SK-N-SH (cell line): ENCODE measurements around the gene LEKR1. TPM values are rescaled to one million over a fixed set of nuclear protein-coding genes. Genes with fewer than 3 reads are reported as not detected.

Experiments used
- CTCF ChIA-PET: fragments of 300-600, 350-600 bp; formaldehyde crosslinking; extraction: SDS; loops from one replicate; lab custom pipeline; 2021; lab: Yijun Ruan, JAX
- POLR2A ChIA-PET: fragments of 350-600 bp; sonication (Branson Sonifier 250); formaldehyde crosslinking; extraction: SDS; loops from one replicate; lab custom pipeline; 2020; ENCODE audit warnings: antibody characterized with exemption, inconsistent platforms; lab: Yijun Ruan, JAX
- DNase-seq: peaks from one replicate; pipeline ENCODE4 v3.0.0; 2012
- H2AFZ ChIP-seq: fragments of 200-600 bp; sonication (generic); 2 replicates; pipeline ENCODE4 v1.8.1; 2016; ENCODE audit warnings: antibody characterized with exemption, mild to moderate bottlenecking, low read depth
- H3F3A ChIP-seq: fragments of 200-600 bp; sonication (generic); replicated peaks from 2 replicates; pipeline ENCODE3; 2016; ENCODE audit warnings: antibody characterized with exemption, mild to moderate bottlenecking; ENCODE audit not compliant: insufficient read depth
- H3K27ac ChIP-seq, 2 experiments: fragments of 200-500 bp in 1 of 2; fragments of 200-600 bp in 1 of 2; sonication (Bioruptor generic) in 1 of 2; sonication (generic), shearing (Covaris generic) in 1 of 2; 2 replicates each; pipeline versions ENCODE4 v1.5.1 to v1.6.1; 2014 to 2016; ENCODE audit warnings: low read depth in 2 of 2, inconsistent platforms in 1 of 2, low read length in 1 of 2, mild to moderate bottlenecking in 1 of 2, mixed read lengths in 1 of 2
- H3K27me3 ChIP-seq: fragments of 200-600 bp; sonication (generic), shearing (Covaris generic); 2 replicates; pipeline ENCODE4 v1.6.1; 2016; ENCODE audit warnings: mixed run types; ENCODE audit not compliant: insufficient read depth
- H3K36me3 ChIP-seq, 2 experiments: fragments of 200-500 bp in 1 of 2; fragments of 200-600 bp in 1 of 2; sonication (Bioruptor generic) in 1 of 2; sonication (generic) in 1 of 2; replicated peaks in 1 of 2; 2 replicates each; pipeline versions ENCODE3 to v1.5.1; 2014 to 2016; ENCODE audit warnings: low read length in 1 of 2, mild to moderate bottlenecking in 1 of 2; ENCODE audit not compliant: insufficient read depth in 2 of 2, control insufficient read depth in 1 of 2
- H3K4me1 ChIP-seq, 2 experiments: fragments of 200-500 bp in 1 of 2; fragments of 200-600 bp in 1 of 2; sonication (Bioruptor generic) in 1 of 2; sonication (generic), shearing (Covaris generic) in 1 of 2; 2 replicates each; pipeline versions ENCODE4 v1.5.1 to v1.6.1; 2014 to 2016; ENCODE audit warnings: low read depth in 1 of 2, low read length in 1 of 2, mixed run types in 1 of 2; ENCODE audit not compliant: insufficient read depth in 2 of 2, control insufficient read depth in 1 of 2
- H3K4me2 ChIP-seq: fragments of 200-600 bp; sonication (generic), shearing (Covaris generic); 2 replicates; pipeline ENCODE4 v1.6.1; 2017; ENCODE audit warnings: mixed run types
- H3K4me3 ChIP-seq, 2 experiments: fragments of 200-500 bp in 1 of 2; fragments of 200-600 bp in 1 of 2; sonication (Bioruptor generic) in 1 of 2; sonication (generic), shearing (Covaris generic) in 1 of 2; 2 replicates each; pipeline versions ENCODE4 v1.5.1 to v1.8.1; 2014 to 2016; ENCODE audit warnings: low read depth in 2 of 2, inconsistent platforms in 1 of 2, low read length in 1 of 2, mild to moderate bottlenecking in 1 of 2, mixed read lengths in 1 of 2, moderate library complexity in 1 of 2
- H3K79me2 ChIP-seq: fragments of 200-600 bp; sonication (generic); 2 replicates; pipeline ENCODE4 v1.8.1; 2017; ENCODE audit warnings: mild to moderate bottlenecking; ENCODE audit not compliant: insufficient read depth
- H3K9ac ChIP-seq: fragments of 200-600 bp; sonication (generic); 2 replicates; pipeline ENCODE4 v1.6.1; 2017; ENCODE audit warnings: mixed run types
- H3K9me2 ChIP-seq: fragments of 200-600 bp; sonication (generic); 2 replicates; pipeline ENCODE4 v1.6.1; 2017; ENCODE audit warnings: mixed run types
- H3K9me3 ChIP-seq: fragments of 200-600 bp; sonication (generic); 2 replicates; pipeline ENCODE4 v1.6.1; 2017; ENCODE audit warnings: mixed run types, mild to moderate bottlenecking, moderate library complexity
- H4K20me1 ChIP-seq: fragments of 200-600 bp; sonication (generic); 2 replicates; pipeline ENCODE4 v1.6.1; 2017; ENCODE audit warnings: mild to moderate bottlenecking, mixed run types; ENCODE audit not compliant: insufficient read depth
- ELF1 ChIP-seq: IDR thresholded peaks from 2 replicates; pipeline ENCODE4 v1.4.0; 2012
- FOSL2 ChIP-seq: IDR thresholded peaks from 2 replicates; pipeline ENCODE4 v1.4.0; 2012; ENCODE audit warnings: low read depth, mild to moderate bottlenecking, moderate library complexity, borderline replicate concordance
- JUND ChIP-seq: IDR thresholded peaks from 2 replicates; pipeline ENCODE4 v1.4.0; 2012
- MEF2A ChIP-seq: IDR thresholded peaks from 2 replicates; pipeline ENCODE4 v1.4.0; 2012; ENCODE audit warnings: low read depth, borderline replicate concordance
- NRF1 ChIP-seq: IDR thresholded peaks from 2 replicates; pipeline ENCODE4 v1.6.1; 2012; ENCODE audit warnings: low read depth, mild to moderate bottlenecking, low read length
- RXRA ChIP-seq: IDR thresholded peaks from 2 replicates; pipeline ENCODE4 v1.4.0; 2012; ENCODE audit warnings: low read depth, mild to moderate bottlenecking, borderline replicate concordance
- SIN3A ChIP-seq: IDR thresholded peaks from 2 replicates; pipeline ENCODE4 v1.6.1; 2012; ENCODE audit warnings: low read depth, mild to moderate bottlenecking, low read length, moderate library complexity, borderline replicate concordance
- SMC3 ChIP-seq: IDR thresholded peaks from 2 replicates; pipeline ENCODE4 v1.6.1; 2012; ENCODE audit warnings: low read depth, low read length, improper control_type of control experiment
- TCF12 ChIP-seq: IDR thresholded peaks from 2 replicates; pipeline ENCODE4 v1.4.0; 2012
- WGBS: methylation state at CpG from one replicate; pipeline ENCODE4 v1.1.6; 2017; ENCODE audit warnings: low lambda C conversion rate; 5-methylcytosine and 5-hydroxymethylcytosine counted together
- polyA plus RNA-seq, 3 experiments: library from polyadenylated mRNA; depleted of rRNA; stranded (reverse); fragments of >200 nt; gene quantifications; 2 replicates each; pipeline ENCODE4 v1.2.3, GENCODE V29; 2012
- TF ChIP-seq, protein P1 (sequence below): fragments of 150-350 bp; IDR thresholded peaks from 2 replicates; pipeline ENCODE4 v1.6.1; 2017; ENCODE audit warnings: antibody characterized with exemption, low read length, low read depth, borderline replicate concordance
- TF ChIP-seq, protein P2 (sequence below): IDR thresholded peaks from 2 replicates; pipeline ENCODE4 v1.4.0; 2012; ENCODE audit warnings: low read depth, borderline replicate concordance
- TF ChIP-seq, protein P3 (sequence below): IDR thresholded peaks from 2 replicates; pipeline ENCODE4 v1.4.0; 2012; ENCODE audit warnings: low read depth, borderline replicate concordance
- TF ChIP-seq, protein P4 (sequence below): fragments of 200-600 bp; sonication (generic); IDR thresholded peaks from 2 replicates; pipeline ENCODE4 v1.6.1; 2017; ENCODE audit warnings: antibody characterized with exemption, mild to moderate bottlenecking, moderate library complexity
- TF ChIP-seq, protein P5 (sequence below): IDR thresholded peaks from 2 replicates; pipeline ENCODE4; 2012
- TF ChIP-seq, protein P6 (sequence below): IDR thresholded peaks from 2 replicates; pipeline ENCODE4 v1.6.1; 2012; ENCODE audit warnings: mild to moderate bottlenecking, low read depth, low read length, moderate library complexity

The LEKR1 gene
- polyA plus RNA-seq, 1 of the 3 experiments (the other 2 are of a cell fraction): 0.30 TPM

DNA sequence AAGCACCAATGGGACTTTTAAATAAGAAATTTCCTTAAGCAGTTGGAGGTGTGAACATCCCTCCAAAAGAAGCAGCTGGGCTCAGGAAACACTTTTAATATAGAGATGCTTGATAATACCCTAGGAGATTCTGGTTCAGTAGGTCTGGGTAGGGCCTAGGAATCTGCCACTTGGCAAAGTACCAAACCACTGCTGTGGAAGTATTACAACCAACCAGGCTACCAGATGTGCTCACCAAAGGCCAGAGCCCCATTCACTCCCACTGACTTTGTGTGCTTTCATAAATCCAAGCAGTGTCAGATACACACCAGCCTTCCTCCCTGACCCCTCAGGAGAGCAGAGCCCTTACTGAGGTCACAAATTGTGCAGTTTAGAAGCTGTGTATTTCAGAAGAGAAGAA is 171.2 kb downstream of the LEKR1 start:
- no peak overlapping the region for H3K9ac ChIP-seq
- H3F3A ChIP-seq: no peaks in the 10 kb centered on the region
- no peaks in the 10 kb centered on the region for H3K79me2 ChIP-seq
- no peak overlapping the region for H3K27ac ChIP-seq
- no peak overlapping the region for H3K4me2 ChIP-seq
- TF ChIP-seq MEF2A (no peak), SIN3A (no peak), RXRA (no peak), SMC3 (no peak), JUND (no peak), NRF1 (no peak)
- TF ChIP-seq, protein P1, sequence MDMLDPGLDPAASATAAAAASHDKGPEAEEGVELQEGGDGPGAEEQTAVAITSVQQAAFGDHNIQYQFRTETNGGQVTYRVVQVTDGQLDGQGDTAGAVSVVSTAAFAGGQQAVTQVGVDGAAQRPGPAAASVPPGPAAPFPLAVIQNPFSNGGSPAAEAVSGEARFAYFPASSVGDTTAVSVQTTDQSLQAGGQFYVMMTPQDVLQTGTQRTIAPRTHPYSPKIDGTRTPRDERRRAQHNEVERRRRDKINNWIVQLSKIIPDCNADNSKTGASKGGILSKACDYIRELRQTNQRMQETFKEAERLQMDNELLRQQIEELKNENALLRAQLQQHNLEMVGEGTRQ: no peak
- TF ChIP-seq, protein P2, sequence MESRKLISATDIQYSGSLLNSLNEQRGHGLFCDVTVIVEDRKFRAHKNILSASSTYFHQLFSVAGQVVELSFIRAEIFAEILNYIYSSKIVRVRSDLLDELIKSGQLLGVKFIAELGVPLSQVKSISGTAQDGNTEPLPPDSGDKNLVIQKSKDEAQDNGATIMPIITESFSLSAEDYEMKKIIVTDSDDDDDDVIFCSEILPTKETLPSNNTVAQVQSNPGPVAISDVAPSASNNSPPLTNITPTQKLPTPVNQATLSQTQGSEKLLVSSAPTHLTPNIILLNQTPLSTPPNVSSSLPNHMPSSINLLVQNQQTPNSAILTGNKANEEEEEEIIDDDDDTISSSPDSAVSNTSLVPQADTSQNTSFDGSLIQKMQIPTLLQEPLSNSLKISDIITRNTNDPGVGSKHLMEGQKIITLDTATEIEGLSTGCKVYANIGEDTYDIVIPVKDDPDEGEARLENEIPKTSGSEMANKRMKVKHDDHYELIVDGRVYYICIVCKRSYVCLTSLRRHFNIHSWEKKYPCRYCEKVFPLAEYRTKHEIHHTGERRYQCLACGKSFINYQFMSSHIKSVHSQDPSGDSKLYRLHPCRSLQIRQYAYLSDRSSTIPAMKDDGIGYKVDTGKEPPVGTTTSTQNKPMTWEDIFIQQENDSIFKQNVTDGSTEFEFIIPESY: no peak
- H3K4me3 ChIP-seq: no peak overlapping the region
- CTCF ChIA-PET: interaction anchor here (0.6 kb wide), 1 partner anchor 41 kb away, joined by 3 read pairs; no protein-coding TSS in a partner anchor
- no peaks in the 10 kb centered on the region for H3K36me3 ChIP-seq
- no peaks in the 10 kb centered on the region for H3K27me3 ChIP-seq
- no peak for DNase-seq
- no peaks in the 10 kb centered on the region for H4K20me1 ChIP-seq
- H3K9me3 ChIP-seq: no peaks in the 10 kb centered on the region
- no peaks in the 10 kb centered on the region for H3K9me2 ChIP-seq
- POLR2A ChIA-PET: no interaction called here
- no peak overlapping the region for H2AFZ ChIP-seq
- H3K4me1 ChIP-seq: peaks cover 0 to 5% of the 10 kb centered on the region in 2 experiments; a peak in 2 of 4 replicates

DNA sequence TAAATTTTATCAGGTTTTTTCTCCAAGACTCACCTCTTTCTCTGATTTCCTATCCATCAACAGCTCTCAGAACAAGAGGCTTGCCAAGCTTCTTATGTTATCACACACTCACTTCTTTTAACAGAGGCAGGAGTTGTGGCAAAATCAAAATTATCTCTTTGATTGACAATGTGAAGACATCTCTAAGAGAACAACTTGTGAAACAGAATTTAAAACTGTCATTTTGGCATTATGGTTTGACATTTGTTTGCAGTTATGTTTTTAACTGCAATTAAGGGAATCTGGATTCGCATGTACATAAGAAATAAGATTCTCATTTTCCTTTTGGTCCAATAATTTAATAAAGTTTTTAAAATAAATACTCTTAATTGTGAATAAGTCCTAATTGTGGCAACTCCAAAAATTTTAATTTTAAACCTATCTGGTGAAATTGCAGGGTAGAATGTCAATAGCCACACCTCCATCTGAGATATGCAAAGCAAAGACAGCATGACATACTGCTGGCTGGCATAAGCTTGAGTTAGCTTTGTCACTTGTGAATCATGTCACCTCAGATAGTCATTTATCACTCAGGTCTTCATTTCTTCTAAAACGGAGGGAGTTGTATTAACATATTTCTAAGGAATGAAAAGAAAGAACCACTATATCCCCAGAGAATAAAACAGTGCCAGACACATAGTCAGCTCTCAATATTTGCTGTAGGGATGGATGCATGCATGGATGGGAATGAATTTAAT is 175.2 kb downstream of the LEKR1 start:
- H3K4me3 ChIP-seq: no peak overlapping the region
- no peaks in the 10 kb centered on the region for H3F3A ChIP-seq
- H3K9me3 ChIP-seq: no peaks in the 10 kb centered on the region
- ChIA-PET CTCF (no interaction called here), POLR2A (no interaction called here)
- H3K27ac ChIP-seq: no peak overlapping the region
- no peak overlapping the region for H3K4me2 ChIP-seq
- no peaks in the 10 kb centered on the region for H3K9me2 ChIP-seq
- H2AFZ ChIP-seq: no peak overlapping the region
- no peak overlapping the region for H3K9ac ChIP-seq
- WGBS: 49% methylated on average over 2 of the region's 2 CpGs
- no peak for DNase-seq
- no peaks in the 10 kb centered on the region for H3K79me2 ChIP-seq
- no peaks in the 10 kb centered on the region for H4K20me1 ChIP-seq
- no peaks in the 10 kb centered on the region for H3K27me3 ChIP-seq
- H3K36me3 ChIP-seq: no peaks in the 10 kb centered on the region
- no peaks in the 10 kb centered on the region for H3K4me1 ChIP-seq
- TF ChIP-seq, protein P1: no peak
- TF ChIP-seq, protein P3, sequence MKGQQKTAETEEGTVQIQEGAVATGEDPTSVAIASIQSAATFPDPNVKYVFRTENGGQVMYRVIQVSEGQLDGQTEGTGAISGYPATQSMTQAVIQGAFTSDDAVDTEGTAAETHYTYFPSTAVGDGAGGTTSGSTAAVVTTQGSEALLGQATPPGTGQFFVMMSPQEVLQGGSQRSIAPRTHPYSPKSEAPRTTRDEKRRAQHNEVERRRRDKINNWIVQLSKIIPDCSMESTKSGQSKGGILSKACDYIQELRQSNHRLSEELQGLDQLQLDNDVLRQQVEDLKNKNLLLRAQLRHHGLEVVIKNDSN: no peak
- TF ChIP-seq ELF1 (no peak), TCF12 (no peak), FOSL2 (no peak)
- TF ChIP-seq, protein P4, sequence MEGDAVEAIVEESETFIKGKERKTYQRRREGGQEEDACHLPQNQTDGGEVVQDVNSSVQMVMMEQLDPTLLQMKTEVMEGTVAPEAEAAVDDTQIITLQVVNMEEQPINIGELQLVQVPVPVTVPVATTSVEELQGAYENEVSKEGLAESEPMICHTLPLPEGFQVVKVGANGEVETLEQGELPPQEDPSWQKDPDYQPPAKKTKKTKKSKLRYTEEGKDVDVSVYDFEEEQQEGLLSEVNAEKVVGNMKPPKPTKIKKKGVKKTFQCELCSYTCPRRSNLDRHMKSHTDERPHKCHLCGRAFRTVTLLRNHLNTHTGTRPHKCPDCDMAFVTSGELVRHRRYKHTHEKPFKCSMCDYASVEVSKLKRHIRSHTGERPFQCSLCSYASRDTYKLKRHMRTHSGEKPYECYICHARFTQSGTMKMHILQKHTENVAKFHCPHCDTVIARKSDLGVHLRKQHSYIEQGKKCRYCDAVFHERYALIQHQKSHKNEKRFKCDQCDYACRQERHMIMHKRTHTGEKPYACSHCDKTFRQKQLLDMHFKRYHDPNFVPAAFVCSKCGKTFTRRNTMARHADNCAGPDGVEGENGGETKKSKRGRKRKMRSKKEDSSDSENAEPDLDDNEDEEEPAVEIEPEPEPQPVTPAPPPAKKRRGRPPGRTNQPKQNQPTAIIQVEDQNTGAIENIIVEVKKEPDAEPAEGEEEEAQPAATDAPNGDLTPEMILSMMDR: no peak
- TF ChIP-seq, protein P5, sequence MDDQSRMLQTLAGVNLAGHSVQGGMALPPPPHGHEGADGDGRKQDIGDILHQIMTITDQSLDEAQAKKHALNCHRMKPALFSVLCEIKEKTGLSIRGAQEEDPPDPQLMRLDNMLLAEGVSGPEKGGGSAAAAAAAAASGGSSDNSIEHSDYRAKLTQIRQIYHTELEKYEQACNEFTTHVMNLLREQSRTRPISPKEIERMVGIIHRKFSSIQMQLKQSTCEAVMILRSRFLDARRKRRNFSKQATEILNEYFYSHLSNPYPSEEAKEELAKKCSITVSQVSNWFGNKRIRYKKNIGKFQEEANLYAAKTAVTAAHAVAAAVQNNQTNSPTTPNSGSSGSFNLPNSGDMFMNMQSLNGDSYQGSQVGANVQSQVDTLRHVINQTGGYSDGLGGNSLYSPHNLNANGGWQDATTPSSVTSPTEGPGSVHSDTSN: no peak
- TF ChIP-seq, protein P6, sequence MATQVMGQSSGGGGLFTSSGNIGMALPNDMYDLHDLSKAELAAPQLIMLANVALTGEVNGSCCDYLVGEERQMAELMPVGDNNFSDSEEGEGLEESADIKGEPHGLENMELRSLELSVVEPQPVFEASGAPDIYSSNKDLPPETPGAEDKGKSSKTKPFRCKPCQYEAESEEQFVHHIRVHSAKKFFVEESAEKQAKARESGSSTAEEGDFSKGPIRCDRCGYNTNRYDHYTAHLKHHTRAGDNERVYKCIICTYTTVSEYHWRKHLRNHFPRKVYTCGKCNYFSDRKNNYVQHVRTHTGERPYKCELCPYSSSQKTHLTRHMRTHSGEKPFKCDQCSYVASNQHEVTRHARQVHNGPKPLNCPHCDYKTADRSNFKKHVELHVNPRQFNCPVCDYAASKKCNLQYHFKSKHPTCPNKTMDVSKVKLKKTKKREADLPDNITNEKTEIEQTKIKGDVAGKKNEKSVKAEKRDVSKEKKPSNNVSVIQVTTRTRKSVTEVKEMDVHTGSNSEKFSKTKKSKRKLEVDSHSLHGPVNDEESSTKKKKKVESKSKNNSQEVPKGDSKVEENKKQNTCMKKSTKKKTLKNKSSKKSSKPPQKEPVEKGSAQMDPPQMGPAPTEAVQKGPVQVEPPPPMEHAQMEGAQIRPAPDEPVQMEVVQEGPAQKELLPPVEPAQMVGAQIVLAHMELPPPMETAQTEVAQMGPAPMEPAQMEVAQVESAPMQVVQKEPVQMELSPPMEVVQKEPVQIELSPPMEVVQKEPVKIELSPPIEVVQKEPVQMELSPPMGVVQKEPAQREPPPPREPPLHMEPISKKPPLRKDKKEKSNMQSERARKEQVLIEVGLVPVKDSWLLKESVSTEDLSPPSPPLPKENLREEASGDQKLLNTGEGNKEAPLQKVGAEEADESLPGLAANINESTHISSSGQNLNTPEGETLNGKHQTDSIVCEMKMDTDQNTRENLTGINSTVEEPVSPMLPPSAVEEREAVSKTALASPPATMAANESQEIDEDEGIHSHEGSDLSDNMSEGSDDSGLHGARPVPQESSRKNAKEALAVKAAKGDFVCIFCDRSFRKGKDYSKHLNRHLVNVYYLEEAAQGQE: no peak
